Prostate gland (tissue), 2 donors: ENCODE data around the gene TCP11. TPM values are rescaled to one million over a fixed set of nuclear protein-coding genes. Genes with fewer than 3 reads are reported as not detected.

Experiments used
- DNase-seq: peaks from one replicate; pipeline ENCODE4 v3.0.0-alpha.2; 2019; ENCODE audit warnings: low spot score
- H3K27ac ChIP-seq, 2 donors: fragments of 200-600 bp; sonication (generic); 2 replicates each; pipeline ENCODE4 v1.5.1; 2017 to 2019
- H3K27me3 ChIP-seq: fragments of 200-600 bp; sonication (generic); replicated peaks from 2 replicates; pipeline ENCODE4 v1.5.1; 2019; ENCODE audit not compliant: insufficient read depth
- H3K36me3 ChIP-seq, 2 donors: fragments of 200-600 bp; sonication (generic); 1 replicate in 1 of 2; 2 replicates in 1 of 2; pipeline versions ENCODE4 v1.5.1 to v1.8.1; 2017 to 2019
- H3K4me1 ChIP-seq: fragments of 200-600 bp; sonication (generic); replicated peaks from 2 replicates; pipeline ENCODE4 v1.5.1; 2019
- H3K4me3 ChIP-seq, 2 donors: fragments of 200-600 bp; sonication (generic); 2 replicates each; pipeline ENCODE4 v1.5.1; 2017 to 2019
- H3K9me3 ChIP-seq: fragments of 200-600 bp; sonication (generic); 2 replicates; pipeline ENCODE4 v1.5.1; 2017
- CTCF ChIP-seq, 4 experiments: fragments of 200-600 bp in 2 of 4; fragments of 450-650 bp in 2 of 4; sonication (generic) in 2 of 4; IDR thresholded peaks; 1 replicate in 3 of 4; 2 replicates in 1 of 4; pipeline ENCODE4 v1.5.1; 2016 to 2019; ENCODE audit warnings: antibody characterized with exemption in 4 of 4, mild to moderate bottlenecking in 2 of 4, moderate library complexity in 2 of 4
- POLR2A ChIP-seq: fragments of 450-650 bp; IDR thresholded peaks from one replicate; pipeline ENCODE4 v1.6.1; 2016; ENCODE audit warnings: antibody characterized with exemption, mild to moderate bottlenecking
- POLR2AphosphoS5 ChIP-seq: sonication (generic); formaldehyde crosslinking; IDR thresholded peaks from one replicate; pipeline ENCODE4 v1.6.1; 2017; ENCODE audit warnings: antibody characterized with exemption
- WGBS: methylation state at CpG from one replicate; pipeline ENCODE4 v1.1.5; 2018; 5-methylcytosine and 5-hydroxymethylcytosine counted together
- intact Hi-C: fragments of 100-400 bp; cut with DNase I; formaldehyde crosslinking; loops from one replicate; pipeline ENCODE4 v1.14.2; 2022
- total RNA-seq, 2 donors: library from RNA; depleted of rRNA; stranded (reverse); fragments of >200 nt; gene quantifications; one replicate each; pipeline ENCODE4 v1.1.0, GENCODE V29; 2016

TCP11 gene
- 10 to 100 TPM in 1 of 2 donors, under 1 TPM in 1; 0.87 to 33.3 TPM for total RNA-seq

GRCh38 chr6:35141007-35141655 is at the start of gene TCP11:
TCP11 (minus strand) TSS chr6:35141339; CDS start chr6:35140870, 469 bp downstream.
- peak within 1 kb of the TSS; percentile 8 to 10 for H3K4me3 ChIP-seq
- no peaks in the 10 kb centered on the region for H3K36me3 ChIP-seq
- H3K27me3 ChIP-seq: no peaks in the 10 kb centered on the region
- intact Hi-C loops: no loop called here
- TF ChIP-seq POLR2A (no peak), POLR2AphosphoS5 (no peak), CTCF (IDR thresholded peaks at IDR 0.05) (no peak)
- WGBS: 37% methylated on average over 57 of the region's 69 CpGs
- DNase-seq: no peak
- H3K27ac ChIP-seq: no peak within 1 kb of the TSS
- H3K9me3 ChIP-seq: no peaks in the 10 kb centered on the region
- no peaks in the 10 kb centered on the region for H3K4me1 ChIP-seq

- H3K27me3 ChIP-seq: no peaks in the 10 kb centered on the region
- H3K36me3 ChIP-seq: no peaks in the 10 kb centered on the region
- no peaks in the 10 kb centered on the region for H3K9me3 ChIP-seq
- TF ChIP-seq CTCF (IDR thresholded peaks at IDR 0.05) (no peak), POLR2A (no peak), POLR2AphosphoS5 (no peak)
- no peak overlapping the region for H3K27ac ChIP-seq
- intact Hi-C loops: no loop called here
- no peak for DNase-seq
- no peak overlapping the region for H3K4me3 ChIP-seq
- no peaks in the 10 kb centered on the region for H3K4me1 ChIP-seq
Observed at GRCh38 chr6:35190306-35190705, 49.2 kb upstream of the TCP11 start.

GRCh38 chr6:35188886-35189285 is 47.7 kb upstream of the TCP11 start:
- Histone ChIP-seq H3K27ac (no peak overlapping the region), H3K4me1 (no peaks in the 10 kb centered on the region), H3K27me3 (no peaks in the 10 kb centered on the region), H3K4me3 (no peak overlapping the region), H3K36me3 (no peaks in the 10 kb centered on the region), H3K9me3 (no peaks in the 10 kb centered on the region)
- intact Hi-C loops: no loop called here
- TF ChIP-seq POLR2A (no peak), POLR2AphosphoS5 (no peak), CTCF (IDR thresholded peaks at IDR 0.05) (no peak)
- WGBS: 87% methylated on average over 3 of the region's 3 CpGs
- DNase-seq: no peak

- Histone ChIP-seq H3K4me1 (no peaks in the 10 kb centered on the region), H3K27me3 (no peaks in the 10 kb centered on the region), H3K27ac (no peak overlapping the region), H3K9me3 (no peaks in the 10 kb centered on the region), H3K36me3 (no peaks in the 10 kb centered on the region), H3K4me3 (no peak overlapping the region)
- 93% methylated on average over 2 of the region's 2 CpGs for WGBS
- TF ChIP-seq POLR2A (no peak), CTCF (IDR thresholded peaks at IDR 0.05) (no peak), POLR2AphosphoS5 (no peak)
- intact Hi-C loops: no loop called here
- no peak for DNase-seq
Observed at GRCh38 chr6:35186571-35186970, 45.4 kb upstream of the TCP11 start.

- Histone ChIP-seq H3K4me1 (no peaks in the 10 kb centered on the region), H3K4me3 (no peak overlapping the region), H3K27ac (no peak overlapping the region), H3K36me3 (no peaks in the 10 kb centered on the region), H3K9me3 (no peaks in the 10 kb centered on the region), H3K27me3 (no peaks in the 10 kb centered on the region)
- intact Hi-C loops: no loop called here
- no peak for DNase-seq
- no peak for TF ChIP-seq CTCF (IDR thresholded peaks at IDR 0.05)
- TF ChIP-seq POLR2A: no peak
- no peak for TF ChIP-seq POLR2AphosphoS5
- 35% methylated on average over 1 of the region's 1 CpG for WGBS
Observed at GRCh38 chr6:35185971-35186370, 44.8 kb upstream of the TCP11 start.
